Measurements from ENCODE around the gene ATG16L2. TPM values are rescaled to one million over a fixed set of nuclear protein-coding genes. Genes with fewer than 3 reads are reported as not detected.
"Not testable (repeated sequence)": the region's sequence is repeated elsewhere in the genome, so short reads cannot be mapped to it uniquely, and the experiment has no call there.

ATG16L2 gene
- total RNA-seq, 2 donors from 2014 or later, result 43.5 to 51.3 TPM

DNA sequence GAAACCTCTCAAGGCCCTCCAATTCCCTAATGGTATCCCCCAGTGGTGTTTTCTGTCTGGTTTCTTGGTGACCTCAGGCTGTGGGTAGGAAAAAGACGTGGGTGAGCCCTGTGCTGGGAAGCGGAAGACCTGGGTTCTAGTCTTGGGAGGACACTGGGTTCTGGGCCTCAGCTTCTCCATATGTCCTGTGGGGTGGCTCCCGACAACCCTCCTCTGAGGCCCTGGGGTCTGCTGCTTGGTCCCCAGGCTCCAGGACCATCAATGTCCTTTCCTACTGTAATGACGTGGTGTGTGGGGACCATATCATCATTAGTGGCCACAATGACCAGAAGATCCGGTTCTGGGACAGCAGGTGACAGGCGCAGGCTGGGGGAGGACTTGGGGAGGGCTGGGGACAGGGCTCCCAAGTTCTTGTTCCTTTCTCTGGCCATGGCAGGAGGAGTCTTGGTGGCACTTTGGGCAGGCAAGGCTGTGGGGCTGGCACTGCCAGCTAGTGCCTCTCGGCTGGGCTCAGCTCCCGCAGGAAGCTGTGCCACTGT, 12.8 kb downstream of the ATG16L2 start:
- no peak overlapping the region for H3K4me3 ChIP-seq
- DNase-seq, result no peak
- H3K27me3 ChIP-seq, result no peaks in the 10 kb centered on the region
- H3K27ac ChIP-seq, result peak overlapping the region; percentile 58
- H3K4me1 ChIP-seq, result peaks cover 4% of the 10 kb centered on the region
- intact Hi-C loops (cut with DNase I), result no loop called here
- TF ChIP-seq, protein P1, sequence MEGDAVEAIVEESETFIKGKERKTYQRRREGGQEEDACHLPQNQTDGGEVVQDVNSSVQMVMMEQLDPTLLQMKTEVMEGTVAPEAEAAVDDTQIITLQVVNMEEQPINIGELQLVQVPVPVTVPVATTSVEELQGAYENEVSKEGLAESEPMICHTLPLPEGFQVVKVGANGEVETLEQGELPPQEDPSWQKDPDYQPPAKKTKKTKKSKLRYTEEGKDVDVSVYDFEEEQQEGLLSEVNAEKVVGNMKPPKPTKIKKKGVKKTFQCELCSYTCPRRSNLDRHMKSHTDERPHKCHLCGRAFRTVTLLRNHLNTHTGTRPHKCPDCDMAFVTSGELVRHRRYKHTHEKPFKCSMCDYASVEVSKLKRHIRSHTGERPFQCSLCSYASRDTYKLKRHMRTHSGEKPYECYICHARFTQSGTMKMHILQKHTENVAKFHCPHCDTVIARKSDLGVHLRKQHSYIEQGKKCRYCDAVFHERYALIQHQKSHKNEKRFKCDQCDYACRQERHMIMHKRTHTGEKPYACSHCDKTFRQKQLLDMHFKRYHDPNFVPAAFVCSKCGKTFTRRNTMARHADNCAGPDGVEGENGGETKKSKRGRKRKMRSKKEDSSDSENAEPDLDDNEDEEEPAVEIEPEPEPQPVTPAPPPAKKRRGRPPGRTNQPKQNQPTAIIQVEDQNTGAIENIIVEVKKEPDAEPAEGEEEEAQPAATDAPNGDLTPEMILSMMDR (IDR thresholded peaks at IDR 0.05), result no peak
- no peaks in the 10 kb centered on the region for H3K9me3 ChIP-seq
- no peak overlapping the region for H3K9ac ChIP-seq (ENCODE audit: low read depth in 2 of 2, low read length in 2 of 2)
- H3K36me3 ChIP-seq, result no peaks in the 10 kb centered on the region

GRCh38 chr11:72827656-72828055, 13.4 kb downstream of the ATG16L2 start:
- H3K27ac ChIP-seq, result peak overlapping the region; percentile 58
- H3K36me3 ChIP-seq; H3K4me3 ChIP-seq; H3K9ac ChIP-seq (ENCODE audit: low read depth in 2 of 2, low read length in 2 of 2); intact Hi-C loops (cut with DNase I); H3K27me3 ChIP-seq; H3K4me1 ChIP-seq; H3K9me3 ChIP-seq; DNase-seq: not testable (repeated sequence)

DNA sequence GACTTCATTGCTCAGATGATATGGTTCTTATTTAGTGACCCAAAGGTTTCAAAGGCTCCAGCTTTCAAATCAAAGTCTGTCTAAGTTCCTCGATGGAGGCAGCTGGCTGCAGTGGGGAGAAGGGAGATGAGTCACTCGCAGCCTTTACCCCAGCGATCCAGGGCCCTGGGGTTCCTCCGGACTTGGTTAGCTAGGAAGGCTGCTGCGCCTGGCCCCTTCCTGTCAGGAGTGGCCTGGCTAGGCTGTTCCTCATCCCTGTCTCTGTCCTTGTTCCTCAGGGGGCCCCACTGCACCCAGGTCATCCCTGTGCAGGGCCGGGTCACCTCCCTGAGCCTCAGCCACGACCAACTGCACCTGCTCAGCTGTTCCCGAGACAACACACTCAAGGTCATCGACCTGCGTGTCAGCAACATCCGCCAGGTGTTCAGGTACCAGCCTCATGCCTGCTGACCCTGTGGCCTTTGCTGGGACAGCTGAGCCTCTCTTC, 13.9 kb downstream of the ATG16L2 start:
- TF ChIP-seq, protein P1 (IDR thresholded peaks at IDR 0.05), result no peak
- Histone ChIP-seq H3K27me3 (no peaks in the 10 kb centered on the region), H3K4me3 (no peak overlapping the region), H3K36me3 (no peaks in the 10 kb centered on the region), H3K9me3 (no peaks in the 10 kb centered on the region), H3K9ac (ENCODE audit: low read depth in 2 of 2, low read length in 2 of 2) (peak overlapping the region in 1 of 2 donors; percentile 28), H3K27ac (peak overlapping the region; percentile 58), H3K4me1 (peaks cover 4% of the 10 kb centered on the region)
- DNase-seq, result no peak
- intact Hi-C loops (cut with DNase I), result no loop called here

DNA sequence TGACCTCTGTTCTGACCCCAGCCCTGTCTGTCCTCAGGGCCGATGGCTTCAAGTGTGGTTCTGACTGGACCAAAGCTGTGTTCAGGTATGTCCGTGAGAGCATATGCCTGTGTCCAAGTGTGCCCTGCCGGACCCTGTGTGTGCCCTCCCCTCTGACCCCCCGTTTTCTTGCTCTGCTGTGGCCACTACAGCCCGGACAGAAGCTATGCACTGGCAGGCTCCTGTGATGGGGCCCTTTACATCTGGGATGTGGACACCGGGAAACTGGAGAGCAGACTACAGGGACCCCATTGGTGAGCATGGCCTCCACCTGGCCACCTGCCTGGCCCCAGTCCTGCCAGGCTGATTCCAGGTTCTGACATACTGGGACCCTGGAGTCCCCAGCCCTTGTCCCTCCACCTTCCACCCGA, 14.5 kb downstream of the ATG16L2 start:
- Histone ChIP-seq H3K27ac (no peak overlapping the region), H3K27me3 (no peaks in the 10 kb centered on the region), H3K36me3 (no peaks in the 10 kb centered on the region), H3K4me1 (peaks cover 4% of the 10 kb centered on the region), H3K9me3 (no peaks in the 10 kb centered on the region), H3K4me3 (no peak overlapping the region), H3K9ac (ENCODE audit: low read depth in 2 of 2, low read length in 2 of 2) (no peak overlapping the region)
- intact Hi-C loops (cut with DNase I), result no loop called here
- DNase-seq, result no peak
- TF ChIP-seq, protein P1 (IDR thresholded peaks at IDR 0.05), result no peak

DNA sequence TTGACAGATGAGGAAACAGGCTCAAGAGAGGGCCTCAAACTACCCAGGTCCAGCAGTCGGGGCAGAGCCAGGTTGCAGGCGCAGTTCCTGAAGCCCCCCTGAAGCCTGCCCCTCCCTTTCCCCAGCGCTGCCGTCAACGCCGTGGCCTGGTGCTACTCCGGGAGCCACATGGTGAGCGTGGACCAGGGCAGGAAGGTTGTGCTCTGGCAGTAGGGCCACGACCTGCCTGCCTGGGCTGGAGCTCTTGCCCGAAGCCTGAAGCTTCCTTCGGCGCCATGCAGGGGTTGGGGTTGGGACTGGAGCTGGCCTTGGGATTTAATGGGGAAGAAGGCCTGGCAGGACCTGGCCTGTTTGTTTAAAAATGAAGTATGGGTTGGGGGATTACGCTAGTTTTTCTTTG, 15.0 kb downstream of the ATG16L2 start:
- H3K36me3 ChIP-seq, result no peaks in the 10 kb centered on the region
- H3K4me3 ChIP-seq, result no peak overlapping the region
- no peak overlapping the region for H3K9ac ChIP-seq (ENCODE audit: low read depth in 2 of 2, low read length in 2 of 2)
- TF ChIP-seq, protein P1 (IDR thresholded peaks at IDR 0.05), result no peak
- no peak for DNase-seq
- H3K27ac ChIP-seq, result no peak overlapping the region
- peaks cover 4% of the 10 kb centered on the region for H3K4me1 ChIP-seq
- H3K27me3 ChIP-seq, result no peaks in the 10 kb centered on the region
- no peaks in the 10 kb centered on the region for H3K9me3 ChIP-seq
- intact Hi-C loops (cut with DNase I), result no loop called here

GRCh38 chr11:72829884-72830533, 15.8 kb downstream of the ATG16L2 start:
- no peak overlapping the region for H3K4me3 ChIP-seq
- H3K4me1 ChIP-seq, result peaks cover 4% of the 10 kb centered on the region
- no peaks in the 10 kb centered on the region for H3K27me3 ChIP-seq
- H3K27ac ChIP-seq, result no peak overlapping the region
- H3K36me3 ChIP-seq, result no peaks in the 10 kb centered on the region
- TF ChIP-seq, protein P1 (IDR thresholded peaks at IDR 0.05), result no peak
- no peak for DNase-seq
- no peak overlapping the region for H3K9ac ChIP-seq (ENCODE audit: low read depth in 2 of 2, low read length in 2 of 2)
- intact Hi-C loops (cut with DNase I), result loop anchor here (2.0 to 5.0 kb wide), 2 partner anchors 349 to 457 kb away; no protein-coding TSS in a partner anchor
- H3K9me3 ChIP-seq, result no peaks in the 10 kb centered on the region

Data from colonic mucosa (tissue), 4 donors.